ENCODE data around the gene RAP1GAP2.
"Not testable (repeated sequence)": the region's sequence is repeated elsewhere in the genome, so short reads cannot be mapped to it uniquely, and the experiment has no call there.

Gene RAP1GAP2

DNA sequence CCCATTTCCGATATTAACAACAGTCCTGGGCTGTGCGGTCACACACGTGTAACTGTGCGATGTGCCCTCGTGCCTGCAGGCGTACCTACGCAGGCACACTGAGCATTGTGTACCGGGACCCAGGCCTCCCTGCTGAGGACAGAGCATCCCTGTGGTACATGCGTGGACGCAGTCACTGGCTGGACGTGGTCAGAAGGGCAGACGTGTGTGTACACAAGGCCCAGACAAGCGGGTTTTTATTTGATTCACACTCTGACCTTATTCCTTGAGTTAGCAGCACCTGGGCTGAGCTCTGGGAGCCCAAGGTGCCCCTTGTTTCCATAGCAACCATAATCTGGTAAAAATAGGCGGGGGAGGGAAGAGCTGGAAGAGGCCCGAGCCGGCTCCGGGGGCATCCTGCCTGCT, 19.5 kb downstream of the RAP1GAP2 start:
- no peak for DNase-seq

DNA sequence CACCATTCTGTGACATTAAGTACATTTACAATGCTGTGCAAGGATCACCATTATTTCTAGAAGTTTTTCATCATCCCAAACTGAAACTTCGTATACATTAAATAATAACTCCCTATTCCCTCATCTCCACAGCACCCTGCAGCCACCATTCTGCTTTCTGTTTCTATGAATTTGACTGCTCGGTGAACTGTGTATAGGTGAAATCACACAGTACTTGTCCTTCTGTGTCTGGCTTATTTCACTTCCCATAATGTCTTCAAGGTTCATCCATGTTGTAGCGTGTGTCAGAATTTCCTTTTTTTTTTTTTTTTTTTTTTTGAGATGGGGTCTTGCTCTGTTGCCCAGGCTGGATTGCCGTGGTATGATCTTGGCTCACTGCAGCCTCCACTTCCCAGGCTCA, 20.4 kb downstream of the RAP1GAP2 start:
- DNase-seq, result no peak

DNA sequence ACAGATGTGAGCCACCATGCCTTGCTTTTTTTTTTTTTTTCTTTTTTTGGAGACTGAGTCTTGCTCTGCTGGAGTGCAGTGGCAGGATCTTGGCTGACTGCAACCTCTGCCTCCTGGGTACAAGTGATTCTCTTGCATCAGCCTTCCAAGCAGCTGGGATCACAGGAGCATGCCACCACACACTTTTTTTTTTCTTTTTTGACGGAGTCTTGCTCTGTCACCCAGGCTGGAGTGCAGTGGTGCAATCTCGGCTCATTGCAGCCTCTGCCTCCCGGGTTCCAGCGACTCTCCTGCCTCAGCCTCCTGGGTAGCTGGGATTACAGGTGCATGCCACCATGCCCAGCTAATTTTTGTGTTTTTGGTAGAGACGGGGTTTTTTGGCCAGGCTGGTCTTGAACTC, 23.1 kb downstream of the RAP1GAP2 start:
- DNase-seq, result not testable (repeated sequence)

DNA sequence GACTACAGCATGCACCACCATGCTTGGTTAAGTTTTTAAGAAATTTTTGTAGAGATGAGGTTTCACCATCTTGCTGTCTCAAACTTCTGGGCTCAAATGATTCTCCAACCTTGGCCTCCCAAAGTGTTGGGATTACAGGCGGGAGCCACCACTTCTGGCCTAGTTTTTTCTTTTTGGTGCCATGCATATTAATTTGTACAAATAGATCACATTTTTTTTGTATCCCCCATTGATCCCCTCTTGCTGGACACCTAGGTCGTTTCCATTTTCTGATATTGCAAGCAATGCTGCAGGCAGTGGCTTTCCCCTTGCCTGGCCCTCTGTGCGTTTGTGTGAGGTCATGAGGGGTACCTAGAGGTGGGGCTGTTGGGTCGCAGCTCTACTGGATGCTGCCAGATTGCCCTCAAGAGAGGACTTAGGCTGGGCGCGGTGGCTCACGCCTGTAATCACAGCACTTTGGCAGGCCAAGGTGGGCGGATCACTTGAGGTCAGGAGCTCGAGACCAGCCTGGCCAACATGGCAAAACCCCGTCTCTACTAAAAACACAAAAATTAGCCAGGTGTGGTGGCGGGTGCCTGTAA, 23.8 kb downstream of the RAP1GAP2 start:
- DNase-seq, result no peak

DNA sequence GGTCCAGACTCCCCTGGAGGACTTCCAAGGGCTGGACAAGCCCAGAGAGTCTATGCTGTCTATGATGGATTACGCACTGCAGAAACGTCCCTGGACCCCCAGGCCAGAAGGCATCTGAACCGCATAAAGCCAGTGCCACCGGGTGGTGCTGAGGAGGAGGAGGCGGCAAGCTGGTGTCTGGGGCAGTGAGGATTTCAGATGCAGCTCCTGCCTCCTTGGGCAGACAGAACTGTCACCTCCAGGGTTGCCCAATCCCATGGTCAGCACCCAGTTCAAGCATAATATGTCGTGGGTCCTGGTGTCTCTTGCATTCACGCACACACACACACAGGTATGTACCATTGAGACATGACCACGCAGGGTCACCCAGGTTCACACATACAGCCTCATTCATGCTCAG, 25.6 kb downstream of the RAP1GAP2 start:
- no peak for DNase-seq

DNA sequence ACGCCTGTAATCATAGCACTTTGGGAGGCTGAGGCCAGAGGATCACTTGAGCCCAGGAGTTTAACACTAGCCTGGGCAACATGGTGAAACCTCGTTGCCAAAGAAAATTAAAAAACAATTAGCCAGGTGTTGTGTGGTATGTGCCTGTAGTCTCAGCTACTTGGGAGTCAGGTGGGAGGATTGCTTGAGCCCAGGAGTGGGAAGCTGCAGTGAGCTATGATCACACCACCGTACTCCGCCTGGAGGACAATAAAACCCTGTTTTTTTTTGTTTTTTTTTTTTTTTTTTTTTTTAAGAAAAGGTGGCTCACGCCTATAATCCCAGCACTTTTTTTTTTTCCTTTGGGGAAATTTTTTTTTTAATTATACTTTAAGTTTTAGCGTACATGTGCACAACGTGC, 26.1 kb downstream of the RAP1GAP2 start:
- DNase-seq, result no peak

DNA sequence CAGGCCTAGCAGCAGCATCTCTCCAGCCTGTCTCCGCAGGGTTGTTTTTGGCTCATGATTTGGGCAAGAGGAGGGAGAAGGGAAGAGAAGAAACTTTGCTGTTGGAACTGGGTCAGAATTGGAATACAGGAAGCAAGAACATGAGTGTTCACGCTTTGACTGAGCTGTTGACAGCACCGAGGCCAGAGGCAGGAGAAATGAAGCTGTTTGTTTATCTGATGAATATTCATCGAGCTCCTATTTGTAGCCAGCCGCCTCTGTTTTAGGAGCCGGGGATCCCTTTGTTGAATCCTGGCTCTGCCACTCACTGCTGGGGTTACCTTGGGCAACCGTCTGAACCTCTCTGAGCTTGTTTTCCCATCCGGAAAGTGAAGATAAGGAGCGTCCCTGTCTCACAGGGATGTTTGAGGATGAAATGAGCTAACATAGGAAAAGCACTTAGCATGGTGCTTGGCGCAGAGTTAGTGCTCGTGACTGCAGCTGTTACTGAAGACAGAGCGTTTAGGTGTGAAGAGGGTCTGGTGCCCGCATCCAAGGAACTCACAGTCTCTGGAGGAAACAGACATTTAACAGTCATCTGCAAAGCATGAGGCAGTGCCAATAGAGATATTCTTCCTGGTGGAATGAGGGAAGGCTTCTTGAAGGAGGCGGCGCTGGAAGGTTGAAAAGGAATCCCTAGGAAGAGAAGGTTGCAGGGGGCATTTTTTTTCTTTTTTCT, 29.2 kb downstream of the RAP1GAP2 start:
- no peak for DNase-seq

DNA sequence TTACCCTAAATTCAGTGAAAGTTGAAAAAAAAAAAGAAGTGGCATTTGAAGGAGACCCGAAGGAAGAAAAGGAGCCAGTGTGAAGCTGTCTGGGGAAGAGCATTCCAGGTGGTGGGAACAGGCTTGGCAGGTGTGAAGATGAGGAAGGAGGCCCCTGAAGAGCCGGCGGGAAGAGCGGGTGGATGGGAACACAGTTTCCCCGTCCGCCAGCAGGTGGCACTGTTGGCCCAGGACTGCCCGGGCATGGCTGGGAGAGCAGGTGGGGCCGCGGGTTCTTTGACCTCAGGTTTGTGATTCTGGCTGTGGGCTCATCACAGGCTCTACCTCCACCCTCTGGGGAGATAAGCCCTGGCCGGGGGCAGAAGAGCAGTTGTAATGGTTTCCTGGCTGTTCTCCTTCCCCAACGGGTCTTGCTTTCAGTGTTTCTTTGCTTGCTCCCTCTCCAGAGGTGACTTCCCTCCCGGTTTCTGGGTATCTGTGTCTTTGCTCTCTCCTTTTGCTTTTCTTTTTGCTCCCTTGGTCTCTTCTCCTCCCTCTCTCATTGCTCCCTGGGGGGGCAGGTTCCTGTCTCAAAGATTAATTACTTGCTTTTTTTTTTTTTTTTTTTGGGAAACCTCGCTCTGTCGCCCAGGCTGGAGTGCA, 32.3 kb downstream of the RAP1GAP2 start:
- peak; percentile 86 for DNase-seq

DNA sequence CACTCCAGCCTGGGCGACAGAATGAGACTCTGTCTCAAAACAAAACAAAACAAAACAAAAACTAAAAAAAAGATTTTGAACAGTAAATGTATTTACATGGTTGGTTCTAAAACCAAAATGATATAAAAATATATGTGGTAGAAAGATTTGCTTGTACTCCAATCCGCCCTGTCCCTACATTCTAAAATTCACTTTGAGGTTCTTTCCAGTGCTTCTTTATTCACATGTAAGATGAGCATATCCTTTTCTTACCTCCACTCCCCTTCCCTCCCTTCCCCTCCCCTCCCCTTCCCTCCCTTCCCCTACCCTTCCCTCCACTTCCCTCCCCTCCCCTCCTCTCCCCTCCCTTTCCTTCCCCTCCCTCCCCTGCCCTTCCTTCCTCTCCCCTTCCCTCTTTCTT, 34.4 kb downstream of the RAP1GAP2 start:
- no peak for DNase-seq

DNA sequence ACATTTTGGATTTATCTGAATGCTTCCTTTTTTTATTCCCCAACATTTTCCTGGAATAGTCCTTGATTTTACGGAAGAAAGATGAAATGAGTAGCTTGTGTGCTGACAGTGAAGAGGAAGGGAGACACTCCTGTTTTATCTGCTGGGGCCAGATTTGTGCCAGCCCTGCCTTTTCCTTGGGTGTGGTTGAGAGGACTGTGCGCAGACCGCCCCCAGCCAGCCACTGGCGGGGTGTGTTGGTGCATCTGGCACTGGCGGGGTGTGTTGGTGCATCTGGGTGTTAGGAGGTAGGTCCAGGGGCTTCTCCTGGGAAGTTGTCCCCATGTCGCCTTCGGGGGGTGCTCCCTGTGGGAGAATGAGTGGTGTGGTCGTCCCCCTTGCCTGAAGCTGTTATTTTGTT, 39.5 kb downstream of the RAP1GAP2 start:
- DNase-seq, result no peak

DNA sequence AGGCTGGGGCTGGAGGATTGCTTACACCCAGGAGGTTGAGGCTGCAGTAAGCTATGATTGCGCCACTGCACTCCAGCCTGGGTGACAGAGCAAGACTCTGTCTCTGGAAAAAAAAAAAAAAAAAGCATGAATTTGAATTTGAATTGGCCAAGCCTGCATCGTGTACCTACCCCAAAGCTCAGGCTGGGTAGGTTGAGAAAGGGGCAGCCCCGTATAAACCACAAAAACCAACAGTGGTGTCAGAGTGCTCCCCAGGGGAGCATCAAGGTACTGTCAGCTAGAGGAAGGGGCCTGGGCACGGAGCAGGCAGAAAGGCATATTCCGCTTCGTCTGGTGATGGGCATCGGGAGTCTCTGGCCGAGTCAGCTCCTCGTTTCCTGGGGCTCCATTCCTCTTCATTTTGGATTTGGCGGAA, 40.9 kb downstream of the RAP1GAP2 start:
- DNase-seq, result peak; percentile 73

DNA sequence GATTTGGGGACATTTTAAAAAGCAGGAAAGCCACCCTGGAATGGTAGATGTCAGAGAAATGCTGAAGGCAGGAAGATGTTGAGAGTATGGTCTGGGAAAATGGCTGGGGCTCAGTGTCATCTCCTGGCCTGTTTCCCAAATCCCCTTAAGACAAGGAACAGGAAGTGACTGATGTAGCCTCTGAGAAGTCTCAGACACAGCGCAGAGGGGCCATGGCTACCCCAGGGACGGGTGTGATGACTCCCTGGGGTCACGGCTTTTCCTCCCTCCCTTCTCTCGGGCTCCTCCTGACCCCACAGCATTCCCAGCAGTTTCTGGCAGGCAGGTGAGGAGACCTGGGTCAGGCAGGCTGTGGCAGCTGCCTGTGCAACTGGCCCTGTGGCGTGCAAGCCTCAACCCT, 45.4 kb downstream of the RAP1GAP2 start:
- DNase-seq, result no peak

DNA sequence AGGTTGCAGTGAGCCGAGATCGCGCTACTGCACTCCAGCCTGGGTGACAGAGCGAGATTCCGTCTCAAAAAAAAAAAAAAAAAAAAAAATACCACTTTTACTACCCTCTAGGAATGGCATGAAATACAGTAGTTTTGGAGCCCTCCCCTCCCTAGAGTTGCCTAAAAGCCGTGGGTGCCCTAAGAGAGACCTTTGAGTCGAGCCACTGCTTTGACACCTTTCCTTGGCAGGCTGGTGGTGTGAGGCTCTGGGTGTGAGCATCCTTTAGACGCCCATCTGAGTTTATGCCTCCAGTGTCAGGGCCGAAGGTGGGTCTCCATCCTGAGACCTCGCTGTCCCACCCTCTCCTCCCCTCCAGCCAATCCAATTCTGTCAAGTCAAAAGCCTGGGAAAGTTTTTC, 46.2 kb downstream of the RAP1GAP2 start:
- no peak for DNase-seq

DNA sequence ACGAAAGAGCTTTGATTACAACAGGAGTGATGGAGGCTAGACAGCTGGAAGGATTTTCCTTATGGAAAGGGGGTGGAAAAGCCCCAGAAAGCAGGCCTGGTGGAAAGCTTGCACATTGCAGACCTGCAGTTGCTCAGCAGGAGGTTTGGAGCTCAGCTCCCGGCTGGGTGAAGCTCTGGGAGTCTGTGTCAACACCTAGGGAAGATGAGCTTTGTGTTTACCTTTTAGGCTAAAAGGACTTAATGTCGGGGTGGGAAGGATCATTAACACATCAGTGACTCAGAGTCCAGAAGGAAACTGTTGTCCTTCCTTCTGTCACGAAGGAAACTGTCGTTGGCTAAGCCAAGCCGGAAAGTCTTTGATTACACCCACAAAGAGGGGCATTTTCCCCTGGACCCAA, 48.2 kb downstream of the RAP1GAP2 start:
- no peak for DNase-seq

DNA sequence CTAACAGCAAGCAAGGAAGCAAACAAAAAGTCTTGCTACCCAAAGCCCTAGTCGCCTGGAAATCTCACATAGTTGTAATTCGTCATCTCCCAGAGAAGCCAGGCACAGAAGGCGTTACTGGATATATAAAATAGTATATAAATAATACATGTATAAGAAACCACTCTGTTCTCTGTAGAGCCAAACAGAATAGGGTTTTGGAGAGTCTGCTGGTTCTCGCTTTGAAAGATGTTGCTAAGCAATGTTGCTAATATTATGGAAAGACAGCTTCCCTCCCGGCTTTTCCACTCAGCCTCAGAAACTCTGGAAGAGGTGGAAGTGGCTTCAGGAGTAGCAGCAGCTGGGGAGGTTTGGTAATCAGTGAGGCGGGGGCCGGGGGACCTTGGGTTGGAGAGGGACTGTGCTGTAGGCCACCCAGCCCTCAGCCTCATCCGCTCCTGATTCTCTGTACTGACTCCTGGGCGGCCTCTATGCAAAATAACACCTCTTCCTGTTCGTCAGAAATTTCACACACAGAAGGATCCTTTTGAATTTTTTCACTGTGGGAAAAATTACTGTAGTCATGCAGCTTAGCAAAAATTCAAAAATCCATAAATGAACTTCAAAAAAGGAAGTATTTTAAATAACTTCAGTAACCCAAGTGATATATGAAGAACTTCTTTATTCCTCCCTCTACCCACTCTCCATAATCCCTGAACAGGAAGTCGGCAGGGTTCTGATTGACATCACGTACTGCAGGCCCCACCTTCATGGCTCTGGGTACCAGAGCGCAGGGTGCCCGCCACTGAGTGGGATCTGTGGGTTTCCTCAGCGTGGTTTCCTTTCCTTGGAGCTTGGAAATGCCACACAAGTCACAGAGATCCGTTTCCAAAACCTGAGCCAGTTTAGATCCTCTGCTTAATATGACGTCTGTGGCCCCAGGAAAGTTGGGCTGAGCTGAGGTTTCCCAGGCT, 51.4 kb downstream of the RAP1GAP2 start:
- no peak for DNase-seq

DNA sequence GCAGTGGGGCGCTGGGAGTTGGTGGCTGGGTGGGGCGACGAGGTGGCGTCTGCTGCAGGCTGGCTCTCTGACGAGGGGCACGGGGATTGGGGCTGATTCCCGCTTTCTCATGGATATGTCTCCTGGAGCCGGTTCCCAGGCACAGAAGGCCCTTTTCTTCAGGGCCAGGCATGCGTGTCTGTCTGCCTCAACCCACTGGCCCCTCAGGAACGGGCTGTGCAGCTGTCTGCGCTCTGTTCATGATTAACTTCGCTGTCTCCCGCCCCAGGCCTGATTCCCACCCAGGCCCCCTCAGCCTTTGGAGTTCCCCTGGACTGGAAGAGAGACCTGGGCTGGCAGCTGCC, 53.1 kb downstream of the RAP1GAP2 start:
- no peak for DNase-seq

DNA sequence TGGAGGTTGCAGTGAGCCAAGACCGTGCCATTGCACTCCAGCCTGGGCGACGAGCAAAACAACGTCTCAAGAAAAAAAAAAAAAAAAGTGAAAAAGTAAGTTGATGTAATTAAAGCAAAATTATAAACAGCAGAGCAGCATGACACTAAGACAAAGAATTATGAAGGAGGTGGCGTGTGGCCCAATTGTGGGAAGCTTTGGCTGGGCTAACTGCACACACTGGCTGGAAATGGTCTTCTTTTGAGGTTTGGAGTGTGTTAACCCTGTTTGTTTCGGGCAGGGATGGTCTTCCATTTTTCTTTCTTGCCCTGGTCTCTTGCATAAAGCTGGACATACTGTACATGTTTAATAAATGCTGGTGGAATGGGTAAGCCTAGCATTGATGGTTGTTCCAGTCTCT, 54.8 kb downstream of the RAP1GAP2 start:
- no peak for DNase-seq

DNA sequence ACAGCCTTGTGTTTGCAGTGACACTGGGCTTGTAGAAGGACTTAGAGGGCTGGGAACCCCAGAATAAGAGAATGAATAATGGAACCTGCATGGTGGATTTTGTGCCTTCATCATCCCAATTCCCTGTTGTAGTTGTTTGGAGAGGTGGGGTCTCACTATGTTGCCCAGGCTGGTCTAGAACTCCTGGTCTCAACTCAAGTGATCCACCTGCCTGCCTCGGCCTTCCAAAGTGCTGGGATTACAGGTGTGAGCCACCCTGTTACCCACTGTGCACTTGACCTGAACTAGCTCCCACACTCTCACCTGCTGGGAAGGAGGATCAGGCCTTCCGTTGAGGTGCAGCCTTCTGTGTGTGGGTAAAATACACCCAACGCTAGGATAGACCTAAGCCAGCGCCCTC, 55.4 kb downstream of the RAP1GAP2 start:
- DNase-seq, result no peak

DNA sequence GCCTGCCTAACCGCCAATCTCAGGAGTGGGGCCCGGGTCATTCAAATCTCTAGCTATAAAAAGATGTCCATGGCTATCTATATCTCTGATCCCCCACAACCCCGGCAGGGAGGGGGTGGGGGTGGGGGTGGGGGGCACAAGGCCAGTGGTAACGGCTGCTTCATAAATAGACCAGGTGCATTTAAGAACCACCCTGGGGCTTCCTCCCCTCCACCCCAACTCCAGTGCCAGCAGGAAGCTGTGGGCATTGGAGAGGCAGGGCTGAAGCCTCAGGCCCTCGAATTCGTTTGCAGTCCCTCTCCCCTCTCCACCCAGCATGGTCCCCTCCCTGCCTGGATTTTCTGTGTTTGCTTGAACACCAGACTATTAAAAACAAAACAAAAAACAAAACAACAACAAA, 56.0 kb downstream of the RAP1GAP2 start:
- DNase-seq, result no peak

DNA sequence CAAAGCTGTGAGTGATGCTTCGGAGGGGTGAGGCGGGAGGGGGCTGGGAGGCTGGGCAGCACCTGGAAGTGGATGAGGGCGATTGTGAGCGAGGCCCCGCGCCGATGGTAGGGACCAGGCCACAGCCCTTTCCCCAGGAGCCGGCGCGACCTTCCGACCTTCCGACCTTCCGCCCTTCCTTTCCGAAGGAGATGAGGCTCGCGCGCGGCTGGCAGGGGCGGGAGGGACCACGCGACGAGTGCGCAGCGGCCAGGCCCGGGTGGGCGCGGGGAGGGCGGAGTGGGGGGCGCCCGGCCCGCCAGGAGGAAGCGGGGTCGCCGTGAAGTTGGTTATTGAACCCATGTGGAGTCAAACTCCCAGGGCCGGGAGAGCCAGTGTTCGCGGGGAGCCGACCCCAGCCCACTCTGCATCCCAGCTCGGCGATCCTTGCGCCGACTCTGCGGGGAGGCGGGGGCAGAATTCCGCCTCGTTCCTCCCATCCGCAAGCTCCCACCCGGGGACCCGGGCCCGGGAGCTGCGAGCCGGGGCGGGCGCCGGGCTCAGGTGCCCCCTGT, 56.6 kb downstream of the RAP1GAP2 start:
- no peak for DNase-seq

DNA sequence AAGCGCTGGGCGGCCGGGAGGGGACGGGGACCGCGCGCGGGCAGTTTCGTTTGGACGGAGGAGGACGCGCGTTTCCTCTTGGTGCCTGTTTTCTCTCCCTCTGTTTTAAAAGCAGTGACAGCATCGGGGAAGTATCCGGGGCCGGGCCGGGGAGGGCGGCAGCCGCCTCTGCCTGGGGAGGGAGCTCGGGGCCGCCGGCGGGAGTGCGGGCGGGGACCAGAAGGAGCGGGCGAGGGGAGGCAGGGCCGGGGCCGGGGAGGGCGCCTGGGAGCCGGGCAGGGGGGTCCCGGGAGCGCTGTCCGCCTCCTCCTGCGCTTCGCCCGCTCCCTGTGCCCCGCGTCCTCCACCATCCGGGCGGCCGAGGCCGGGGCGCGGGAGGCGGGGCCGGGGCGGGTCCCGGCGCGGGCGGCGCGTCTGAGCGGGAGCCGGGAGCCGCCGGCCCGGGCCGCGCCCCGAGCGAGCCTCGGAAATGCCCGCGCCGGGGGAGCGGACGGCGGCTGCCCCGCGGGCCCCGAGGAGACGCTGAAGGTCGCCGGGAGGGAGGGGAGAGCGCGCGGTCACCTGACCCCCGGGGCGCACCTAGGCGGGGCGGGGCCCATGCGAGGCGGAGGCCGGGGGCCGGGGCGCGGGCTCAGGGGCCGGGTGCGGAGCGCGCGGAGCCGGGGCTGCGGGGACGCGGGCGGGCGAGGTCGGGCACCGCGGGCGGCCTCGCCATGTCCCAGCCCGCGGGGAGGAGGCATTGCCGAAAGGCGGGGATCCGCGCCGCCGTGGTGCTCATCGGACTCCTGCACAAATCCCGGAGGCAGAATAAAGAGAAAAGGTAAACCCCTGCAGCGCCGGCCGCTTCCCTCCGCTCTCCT, 57.3 kb downstream of the RAP1GAP2 start:
- peak; percentile 55 for DNase-seq
